SIG-M5 treated with dmso at 0.1 percent for 504 hours (cell line): ENCODE results near the gene MED28.
"Not testable (repeated sequence)": the region's sequence is repeated elsewhere in the genome, so short reads cannot be mapped to it uniquely, and the experiment has no call there.

Experiments used
- DNase-seq: peaks from one replicate; lab custom pipeline; 2025; ENCODE audit not compliant: unreplicated experiment; lab: John Stamatoyannopoulos, UW

The MED28 gene, protein sequence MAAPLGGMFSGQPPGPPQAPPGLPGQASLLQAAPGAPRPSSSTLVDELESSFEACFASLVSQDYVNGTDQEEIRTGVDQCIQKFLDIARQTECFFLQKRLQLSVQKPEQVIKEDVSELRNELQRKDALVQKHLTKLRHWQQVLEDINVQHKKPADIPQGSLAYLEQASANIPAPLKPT

DNA sequence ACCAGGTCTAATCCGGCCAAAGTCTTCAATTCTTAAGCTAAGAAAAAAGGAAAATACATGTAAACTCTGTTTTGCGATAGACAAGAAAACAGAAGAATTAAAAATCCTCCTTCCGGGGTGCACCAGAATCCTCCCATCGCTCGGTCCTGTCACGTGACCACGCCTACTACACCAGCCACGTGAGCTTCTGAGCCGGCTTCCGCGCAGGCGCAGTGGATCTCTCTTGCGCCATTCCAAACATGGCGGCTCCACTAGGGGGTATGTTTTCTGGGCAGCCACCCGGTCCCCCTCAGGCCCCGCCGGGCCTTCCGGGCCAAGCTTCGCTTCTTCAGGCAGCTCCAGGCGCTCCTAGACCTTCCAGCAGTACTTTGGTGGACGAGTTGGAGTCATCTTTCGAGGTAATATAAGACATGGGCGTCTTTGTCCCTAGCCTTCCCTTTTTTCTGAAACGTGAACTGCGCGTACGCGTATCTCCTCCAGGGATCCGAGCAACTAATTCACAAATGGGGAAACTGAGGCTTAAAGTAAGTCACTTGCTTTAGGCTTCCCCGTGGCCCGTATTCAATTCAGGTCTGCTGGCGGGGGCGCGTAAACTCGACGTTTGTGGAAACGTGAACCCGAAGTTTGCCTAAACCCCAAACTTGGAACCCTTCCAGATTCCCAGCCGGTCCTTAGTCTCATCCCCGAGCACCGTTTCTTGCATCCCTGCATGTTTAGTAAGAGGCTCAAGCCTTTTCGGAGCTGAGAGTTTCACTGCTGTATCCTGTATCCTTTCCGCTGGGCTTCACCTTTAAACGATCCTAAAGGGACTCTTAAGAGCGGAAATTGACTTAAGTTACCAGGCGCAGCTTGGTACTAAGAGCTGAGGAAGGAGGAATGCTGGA is at the start of gene MED28:
Gene MED28 (plus strand): TSS at position 226 of the 884 bp plus-strand sequence. CDS start 14 bp downstream, at position 240.
- DNase-seq: peak; percentile 89

GRCh38 chr4:17565846-17566245 is 48.6 kb upstream of the MED28 start:
- no peak for DNase-seq

DNA sequence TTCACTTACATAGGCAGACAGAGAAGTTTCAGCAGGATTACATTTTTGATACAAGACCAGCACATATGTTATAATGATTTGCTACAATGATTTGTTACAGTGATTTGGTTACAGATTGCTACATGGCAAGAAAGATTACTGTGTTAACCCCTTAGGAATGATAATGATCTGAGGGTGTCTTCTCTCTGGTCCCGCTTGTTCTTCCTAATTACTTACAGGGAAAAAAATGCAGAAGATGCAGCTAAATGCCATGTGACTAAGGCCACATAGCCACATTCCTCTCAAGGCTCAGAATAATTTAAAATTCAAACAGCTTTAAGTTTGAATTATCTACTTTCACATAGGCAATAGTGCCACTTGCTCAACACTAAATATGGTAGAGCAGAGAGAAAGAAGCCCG is 47.2 kb upstream of the MED28 start:
- DNase-seq: no peak

DNA sequence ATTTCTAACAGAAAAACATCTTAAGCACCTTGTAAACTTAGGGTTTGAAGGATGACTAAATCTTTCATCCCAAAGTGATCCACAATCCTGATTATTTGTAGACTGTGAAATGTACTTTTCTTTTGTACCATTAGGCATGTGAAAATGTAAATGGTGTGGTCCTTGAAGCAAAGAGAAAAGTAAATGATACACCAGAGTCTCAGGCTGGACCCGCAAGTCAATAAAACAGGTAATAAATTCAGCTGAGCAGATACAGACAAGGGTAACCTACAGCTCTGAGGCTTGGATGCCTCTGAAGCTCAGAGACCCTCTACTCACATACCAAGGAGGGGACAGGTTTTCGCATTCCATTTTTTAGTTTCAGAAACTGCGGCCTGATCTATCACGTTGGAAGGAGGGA is 40.2 kb upstream of the MED28 start:
- DNase-seq: no peak

DNA sequence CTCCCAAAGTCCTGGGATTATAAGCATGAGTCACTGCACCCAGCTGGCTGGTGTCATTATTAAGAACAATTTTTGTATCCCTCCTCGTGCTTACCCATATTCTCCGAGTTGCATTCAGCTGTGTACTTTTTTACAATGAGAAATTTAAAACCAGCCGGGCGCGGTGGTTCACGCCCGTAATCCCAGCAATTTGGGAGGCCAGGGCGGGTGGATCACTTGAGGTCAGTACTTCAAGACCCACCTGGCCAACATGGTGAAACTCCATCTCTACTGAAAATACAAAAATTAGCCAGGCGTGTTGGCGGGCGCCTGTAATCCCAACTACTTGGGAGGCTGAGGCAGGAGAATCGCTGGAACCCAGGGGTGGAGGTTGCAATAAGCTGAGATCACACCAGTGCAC is 39.3 kb upstream of the MED28 start:
- DNase-seq: not testable (repeated sequence)

DNA sequence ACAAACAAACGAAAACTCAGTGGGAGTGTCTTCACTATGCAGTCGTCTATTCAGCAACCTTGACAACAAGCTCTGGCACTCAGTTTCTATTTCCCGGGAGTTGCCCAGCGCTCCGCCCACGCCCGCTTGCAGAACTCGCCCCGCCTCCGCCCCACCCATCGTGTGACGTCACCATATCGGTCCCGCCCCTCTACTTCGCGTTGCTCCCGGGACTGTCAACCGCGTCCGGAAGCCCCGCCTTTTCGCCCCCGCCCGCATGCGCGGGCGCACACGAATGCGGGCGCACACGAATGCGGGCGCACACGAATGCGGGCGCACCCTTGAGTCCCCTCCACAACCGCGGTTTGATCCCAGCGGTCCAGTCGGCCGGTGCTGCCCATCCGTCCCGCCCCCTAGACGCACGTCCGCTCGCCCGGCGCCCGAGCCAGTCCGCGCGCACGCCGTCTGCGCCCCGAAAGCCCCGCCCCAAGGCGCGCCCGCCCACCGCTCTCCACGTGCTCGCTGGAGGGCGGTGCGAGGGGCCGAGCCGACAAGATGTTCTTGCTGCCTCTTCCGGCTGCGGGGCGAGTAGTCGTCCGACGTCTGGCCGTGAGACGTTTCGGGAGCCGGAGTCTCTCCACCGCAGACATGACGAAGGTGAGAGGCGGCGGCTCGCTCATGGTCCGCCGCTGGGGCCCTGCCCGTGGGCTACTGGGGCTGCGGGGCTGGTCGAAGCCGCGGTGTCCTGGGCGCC is 37.3 kb upstream of the MED28 start, which contains the start of gene LAP3:
Gene LAP3 (plus strand): TSS at position 267 of the 733 bp plus-strand sequence. CDS start 268 bp downstream, at position 535.
- DNase-seq: peak; percentile 87

DNA sequence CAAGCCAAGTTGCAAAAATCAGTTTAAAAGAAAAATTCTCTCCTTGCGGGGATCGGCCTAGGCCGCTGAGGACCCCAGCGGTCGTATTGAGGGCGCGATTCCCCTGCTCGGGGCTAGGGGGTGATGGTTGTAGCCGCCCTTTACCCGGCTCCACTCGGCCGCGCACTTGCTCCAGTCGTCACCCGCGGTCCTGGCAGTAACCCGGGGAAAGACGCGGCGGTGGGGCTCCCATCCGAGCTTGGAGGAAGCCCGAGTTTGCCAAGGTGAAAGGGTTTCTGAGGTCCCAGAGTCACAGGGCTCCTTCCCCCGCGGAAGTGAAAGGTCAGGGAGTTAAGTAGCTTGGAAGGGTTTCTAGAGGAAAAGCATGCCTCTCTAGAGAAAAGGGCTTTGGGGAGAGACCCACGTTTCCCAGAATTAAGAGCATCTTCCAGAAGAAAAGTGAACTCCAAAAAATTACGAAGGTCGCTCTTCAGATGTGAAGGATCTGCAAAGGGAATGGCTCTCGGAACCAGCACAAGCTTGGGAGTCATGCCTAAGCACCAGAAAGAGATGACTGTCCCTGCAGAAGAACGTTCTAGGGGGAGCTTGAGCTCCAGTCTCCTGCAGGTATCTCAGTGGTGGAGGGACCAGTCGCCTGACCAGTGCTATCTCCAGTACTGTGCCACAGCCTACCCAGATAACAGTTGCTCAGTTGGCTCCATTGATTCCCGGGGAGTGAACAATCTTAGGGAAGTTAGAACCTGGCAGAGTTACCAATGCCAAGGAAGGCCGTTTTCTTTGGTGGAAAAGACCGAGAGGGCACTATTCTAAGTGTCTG is 36.6 kb upstream of the MED28 start:
- DNase-seq: peak; percentile 19

GRCh38 chr4:17578482-17578891 is 36.0 kb upstream of the MED28 start:
- DNase-seq: peak; percentile 67

DNA sequence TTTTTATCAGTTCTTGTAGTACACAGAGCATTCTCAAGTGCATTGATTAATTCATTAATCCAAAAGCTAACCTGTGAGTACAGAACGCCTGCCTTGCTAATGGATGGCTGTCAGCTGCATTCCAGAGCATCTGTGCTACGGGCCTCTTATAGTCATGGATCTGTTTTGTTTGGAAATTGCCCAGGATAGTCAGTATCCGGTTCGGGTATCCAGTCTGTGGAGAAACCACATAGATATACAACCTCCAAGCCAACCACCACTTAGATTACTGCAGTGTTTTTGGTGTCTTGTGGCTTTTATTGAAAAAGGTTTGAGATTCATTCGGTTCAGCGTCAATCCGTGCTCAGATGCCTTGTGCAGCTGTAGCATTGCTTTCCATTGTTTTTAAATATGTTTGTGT is 33.5 kb upstream of the MED28 start:
- DNase-seq: no peak

DNA sequence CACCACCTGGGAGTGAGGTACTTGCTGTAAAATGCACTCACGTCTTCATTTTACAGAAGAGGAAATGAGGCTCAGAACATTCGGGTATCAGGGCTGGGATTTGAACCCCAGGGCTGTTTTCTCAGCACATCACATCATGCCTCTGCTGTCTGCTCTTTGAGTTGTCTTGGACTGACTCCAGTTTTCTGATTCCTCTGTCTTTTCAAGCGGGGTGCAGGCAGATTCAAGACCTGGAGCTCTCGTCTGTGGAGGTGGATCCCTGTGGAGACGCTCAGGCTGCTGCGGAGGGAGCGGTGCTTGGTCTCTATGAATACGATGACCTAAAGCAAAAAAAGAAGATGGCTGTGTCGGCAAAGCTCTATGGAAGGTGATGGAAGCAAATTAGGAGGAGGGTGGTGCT is 31.2 kb upstream of the MED28 start:
- no peak for DNase-seq

- no peak for DNase-seq
Measured at GRCh38 chr4:17583941-17584340, 30.5 kb upstream of the MED28 start.

- DNase-seq: no peak
Measured at GRCh38 chr4:17584521-17585213, 29.8 kb upstream of the MED28 start.

- DNase-seq: no peak
Measured at GRCh38 chr4:17587094-17587822, 27.2 kb upstream of the MED28 start.

DNA sequence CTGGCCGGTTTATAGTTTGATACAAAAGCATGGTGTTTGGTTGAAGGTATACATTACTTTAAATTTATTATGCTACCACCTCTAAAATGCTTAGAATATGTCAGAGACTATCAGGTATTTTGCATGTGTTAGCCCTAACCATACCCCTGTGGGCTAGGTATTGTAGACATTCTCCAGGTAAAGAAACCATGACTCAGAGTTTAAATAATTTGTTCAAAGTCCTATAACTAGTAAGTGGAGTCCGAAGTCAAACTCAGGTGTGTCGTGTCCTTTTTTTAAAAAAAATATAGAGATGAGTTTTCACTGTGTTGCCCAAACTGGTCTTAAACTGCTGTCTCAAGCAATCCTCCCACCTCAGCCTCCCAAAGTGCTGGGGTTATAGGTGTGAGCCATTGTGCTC is 25.1 kb upstream of the MED28 start:
- no peak for DNase-seq

GRCh38 chr4:17595471-17596005 is 18.9 kb upstream of the MED28 start:
- peak; percentile 84 for DNase-seq

- DNase-seq: no peak
Measured at GRCh38 chr4:17597517-17597916, 16.9 kb upstream of the MED28 start.

DNA sequence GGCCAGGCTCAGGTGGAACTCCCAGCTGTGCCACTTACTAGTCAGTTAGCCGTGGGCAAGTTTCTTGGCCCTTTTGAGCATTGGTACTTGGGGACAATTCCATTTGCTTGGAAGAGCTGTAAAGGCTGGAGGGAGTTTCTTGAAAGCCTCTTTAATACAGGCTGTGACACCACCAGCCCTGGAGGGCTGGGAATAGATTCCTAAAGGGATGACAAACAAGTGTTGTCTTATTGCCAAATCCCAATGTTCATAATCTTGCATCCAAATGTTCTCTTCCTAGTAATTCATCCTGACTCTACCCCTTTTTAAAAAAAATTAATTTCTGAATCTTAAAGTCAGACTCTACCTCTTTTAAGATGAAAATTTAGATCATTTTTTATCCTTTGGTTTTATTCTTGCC is 14.6 kb upstream of the MED28 start:
- DNase-seq: no peak

DNA sequence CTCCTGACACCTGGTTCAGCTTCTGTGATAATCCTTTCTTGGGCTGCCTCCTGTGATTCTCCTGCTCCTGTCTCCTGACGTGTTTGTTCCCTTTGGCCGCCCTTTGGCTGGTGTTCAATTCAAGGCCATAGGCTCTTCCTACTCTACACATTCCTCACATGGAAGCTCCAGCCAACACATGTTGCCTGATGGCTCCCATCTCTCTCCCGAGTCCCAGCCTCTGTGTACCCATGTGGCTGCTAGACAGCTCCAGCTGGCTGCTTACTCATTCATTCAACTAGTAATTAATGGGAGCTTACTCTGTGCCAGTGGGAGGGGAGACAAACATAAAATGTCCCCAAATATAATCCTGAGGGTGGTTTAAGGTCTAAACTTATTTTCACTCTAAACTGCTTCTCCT is 9.2 kb upstream of the MED28 start:
- DNase-seq: no peak

DNA sequence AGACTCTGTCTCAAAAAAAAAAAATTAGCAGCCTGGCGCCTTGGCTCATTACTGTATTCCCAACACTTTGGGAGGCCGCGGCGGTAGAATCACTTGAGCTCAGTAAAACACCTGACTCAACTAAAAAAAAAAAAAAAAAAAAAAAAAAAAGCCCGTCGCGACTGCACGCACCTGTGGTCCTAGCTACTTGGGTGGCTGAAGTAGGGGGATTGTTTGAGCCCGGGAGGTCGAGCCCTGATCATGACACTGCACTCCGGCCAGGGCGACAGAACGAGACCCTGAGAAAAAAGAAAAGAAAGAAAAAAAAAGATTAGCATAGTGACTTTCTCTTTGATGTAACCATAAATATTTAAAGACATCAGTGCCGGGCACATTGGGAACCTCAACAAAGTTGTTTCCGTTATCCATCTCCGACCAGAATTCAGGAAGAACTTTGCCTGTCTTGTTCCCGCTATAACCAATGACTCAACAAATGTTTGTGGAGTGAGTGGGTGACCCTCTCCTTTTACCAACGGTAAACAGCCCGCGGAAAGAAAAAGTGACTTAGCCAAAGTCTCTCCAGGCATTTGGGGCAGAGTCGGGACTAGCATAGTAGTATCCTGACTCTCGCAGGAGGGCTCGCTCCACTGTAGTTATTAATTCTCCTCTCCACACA is 553 bp upstream of the MED28 start:
- DNase-seq: no peak
